22Rv1 (cell line): ENCODE results near the gene GALK2.

ENCODE experiments used
- H3K27ac ChIP-seq: fragments of 450-650 bp; 2 replicates; pipeline ENCODE4 v1.5.1; 2017
- CTCF ChIP-seq: fragments of 450-650 bp; IDR thresholded peaks from 2 replicates; pipeline ENCODE4 v1.5.1; 2017; ENCODE audit warnings: mild to moderate bottlenecking
- ZFX ChIP-seq: fragments of 450-650 bp; IDR thresholded peaks from 2 replicates; pipeline ENCODE4 v1.6.1; 2017; ENCODE audit warnings: antibody characterized with exemption, borderline replicate concordance

GALK2 gene

GRCh38 chr15:49320351-49320750 lies 150.3 kb downstream of the GALK2 start:
- no peak overlapping the region for H3K27ac ChIP-seq
- TF ChIP-seq ZFX (no peak), CTCF (no peak)

- TF ChIP-seq CTCF = no peak
- TF ChIP-seq ZFX = no peak
- H3K27ac ChIP-seq = no peak overlapping the region
Measured at GRCh38 chr15:49323207-49323606, 153.2 kb downstream of the GALK2 start.

DNA sequence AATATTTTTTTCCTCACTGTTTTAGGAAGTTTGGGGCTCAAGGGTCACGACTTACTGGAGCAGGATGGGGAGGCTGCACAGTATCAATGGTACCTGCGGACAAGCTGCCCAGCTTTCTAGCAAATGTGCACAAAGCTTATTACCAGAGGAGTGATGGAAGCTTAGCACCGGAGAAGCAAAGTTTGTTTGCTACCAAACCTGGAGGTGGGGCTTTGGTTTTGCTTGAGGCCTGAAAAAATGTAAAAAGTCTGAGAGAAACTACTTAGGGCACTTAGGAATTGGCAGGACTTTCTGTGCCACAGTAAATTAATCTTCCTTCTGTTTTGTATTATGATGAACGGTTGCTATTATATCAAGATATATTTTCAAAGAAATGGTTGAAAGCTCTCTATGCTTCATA lies 157.9 kb downstream of the GALK2 start:
- H3K27ac ChIP-seq = no peak overlapping the region

GRCh38 chr15:49328941-49329340 lies 158.9 kb downstream of the GALK2 start:
- H3K27ac ChIP-seq = no peak overlapping the region
- TF ChIP-seq ZFX (no peak), CTCF (no peak)

More for the DNA sequence above, 157.9 kb downstream of the GALK2 start:
- TF ChIP-seq ZFX = no peak
- no peak for TF ChIP-seq CTCF

DNA sequence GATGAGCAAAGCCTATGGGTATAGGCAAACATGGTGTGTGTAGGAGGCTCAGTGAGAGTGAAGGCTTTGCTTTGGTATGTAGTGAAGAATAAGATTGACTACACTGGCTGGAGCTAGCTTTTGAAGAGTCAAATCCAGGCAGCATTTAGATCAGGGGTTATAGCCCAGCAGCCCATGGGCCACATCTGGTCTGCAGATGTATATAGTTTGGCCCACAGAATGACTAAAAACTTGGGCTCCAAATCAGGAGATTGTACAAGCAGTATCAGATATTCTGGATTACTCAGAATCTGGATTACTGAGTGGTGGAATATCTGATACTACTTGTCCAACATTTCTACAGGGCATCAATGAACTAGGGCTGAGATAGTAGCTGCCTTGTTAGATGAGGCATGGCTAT lies 160.1 kb downstream of the GALK2 start:
- TF ChIP-seq ZFX (no peak), CTCF (no peak)
- no peak overlapping the region for H3K27ac ChIP-seq

GRCh38 chr15:49331442-49331841 lies 161.4 kb downstream of the GALK2 start:
- TF ChIP-seq ZFX = no peak
- TF ChIP-seq CTCF = no peak
- H3K27ac ChIP-seq = no peak overlapping the region

DNA sequence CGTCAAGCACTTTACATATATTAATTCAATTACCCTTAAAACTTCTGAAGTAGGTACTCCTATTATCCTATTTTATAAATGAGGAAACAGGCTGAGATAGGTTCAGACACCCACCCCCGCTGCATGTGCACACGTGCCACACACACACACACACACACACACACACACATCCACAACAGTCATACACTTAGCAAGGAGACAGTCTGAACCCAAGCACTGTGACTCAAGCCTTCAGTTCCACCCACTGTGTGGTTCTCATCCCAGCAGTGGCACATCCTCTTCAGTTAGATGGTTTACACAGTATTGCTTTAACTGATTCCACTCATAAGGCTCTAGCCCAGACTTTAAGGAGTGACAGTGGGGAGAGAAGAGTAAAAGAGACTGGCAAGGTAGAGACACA lies 161.9 kb downstream of the GALK2 start:
- H3K27ac ChIP-seq = no peak overlapping the region
- TF ChIP-seq CTCF (no peak), ZFX (no peak)
